Heart left ventricle (tissue), 16 donors: ENCODE measurements around the gene AMIGO2. TPM values are rescaled to one million over a fixed set of nuclear protein-coding genes. Genes with fewer than 3 reads are reported as not detected.

Experiments
- ATAC-seq, 4 donors: fragments of 200-7000 bp; cut with Tn5 transposase; one replicate each; pipeline ENCODE4 v1.9.1; 2020 to 2022; ENCODE audit warnings: moderate library complexity in 4 of 4, mild to moderate bottlenecking in 3 of 4, moderate number of reproducible peaks in 1 of 4
- DNase-seq, 5 donors: peaks; one replicate each; pipeline ENCODE4 v3.0.0-alpha.2; 2020
- H3K27ac ChIP-seq, 12 donors: fragments of 200-600 bp; sonication (generic) in 4 of 12; one replicate each; pipeline versions ENCODE4 v1.5.0 to v1.8.0; 2016 to 2022; ENCODE audit warnings: mild to moderate bottlenecking in 2 of 12
- H3K27me3 ChIP-seq, 9 donors: fragments of 200-600 bp; sonication (generic) in 2 of 9; one replicate each; pipeline versions ENCODE4 v1.5.1 to v1.8.0; 2016 to 2022; ENCODE audit warnings: mild to moderate bottlenecking in 3 of 9
- H3K36me3 ChIP-seq, 9 donors: fragments of 200-600 bp; sonication (generic) in 2 of 9; one replicate each; pipeline versions ENCODE4 v1.5.0 to v1.8.0; 2018 to 2022; ENCODE audit warnings: mild to moderate bottlenecking in 2 of 9
- H3K4me1 ChIP-seq, 12 donors: fragments of 200-600 bp; sonication (generic) in 4 of 12; one replicate each; pipeline versions ENCODE4 v1.5.0 to v1.8.0; 2016 to 2022; ENCODE audit warnings: mild to moderate bottlenecking in 3 of 12
- H3K4me3 ChIP-seq, 12 donors: fragments of 200-600 bp; sonication (generic) in 4 of 12; one replicate each; pipeline versions ENCODE4 v1.5.0 to v1.8.0; 2017 to 2022; ENCODE audit warnings: mild to moderate bottlenecking in 9 of 12, moderate library complexity in 4 of 12
- H3K9me3 ChIP-seq, 12 donors: fragments of 200-600 bp; sonication (generic) in 4 of 12; one replicate each; pipeline versions ENCODE4 v1.5.0 to v1.8.0; 2016 to 2022; ENCODE audit warnings: mild to moderate bottlenecking in 1 of 12
- CTCF ChIP-seq, 12 donors: fragments of 200-600 bp; sonication (generic) in 4 of 12; IDR thresholded peaks; one replicate each; pipeline versions ENCODE4 v1.5.0 to v1.8.0; 2018 to 2022; ENCODE audit warnings: antibody characterized with exemption in 12 of 12, mild to moderate bottlenecking in 5 of 12
- POLR2A ChIP-seq, 2 donors: fragments of 450-650 bp; IDR thresholded peaks; one replicate each; pipeline ENCODE4 v1.6.1; 2017; ENCODE audit warnings: antibody characterized with exemption in 2 of 2, mild to moderate bottlenecking in 2 of 2, moderate library complexity in 2 of 2
- WGBS, 4 donors: extraction: QIAGEN DNeasy Blood & Tissue Kit in 2 of 4; methylation state at CpG; one replicate each; pipeline versions ENCODE4 v1.1.5 to v1.1.7; 2013 to 2018; 5-methylcytosine and 5-hydroxymethylcytosine counted together
- intact Hi-C, 10 donors: fragments of 100-400 bp; cut with DNase I; formaldehyde crosslinking; loops; one replicate each; pipeline versions ENCODE4 v1.11.1 to v1.14.2; 2022
- polyA plus RNA-seq, 2 donors: library from polyadenylated mRNA; stranded (reverse); fragments of 200-250 nt; gene quantifications; one replicate each; pipeline ENCODE4 v1.2.3, GENCODE V29; 2013
- total RNA-seq, 9 donors: library from RNA; depleted of rRNA in 2 of 9; stranded (reverse); fragments of >200 nt in 2 of 9; fragmentation: NEBNext Ultra II Directional in 3 of 9; extraction: Animal tissue kit (Norgen Biotek cat#: 25700) in 3 of 9; gene quantifications; one replicate each; pipeline versions ENCODE4 v1.1.0 to v1.2.4, GENCODE V29; 2016 to 2023
- donor health status: ischemic (EF 13 %, LVEDD 7.1; RV severe dilation, severe dysfunction).
- donor health status: healthy with polysubstance abuse.
- donor health status: DM: no; HTN: yes; CAD: no.
- donor health status: DM: no; HTN: no; CAD: no.
- donor health status: ischemic (EF 25% LVEDD 6.9; RV normal size, moderate dysfunction).
- donor health status: ischemic (EF 25% LVEDD 5.7; RV mildly dilated, moderate dysfunction).
- donor health status: healthy.
- donor health status: DM: yes; HTN: yes; CAD: no.
- donor health status: ischemic (EF 35%, LVEDD 5.7; RV mildly dilated, moderate dysfunction).
- donor health status: nonischemic (EF 11% LVEDD 7.7; RV severe dilation, severe dysfunction).
- donor health status: DM: yes; HTN: yes; CAD: no.
- donor health status: PGD.
- donor health status: ischemic (EF 29% LVEDD 5.4; RV normal size, mild dysfunction).
- donor health status: nonischemic (EF 23%, LVEDD 6.1; RV moderate dilation, normal function).

AMIGO2 gene
- total and polyA plus RNA-seq, 11 donors: 0.77 to 3.0 (median 1.5) TPM

- intact Hi-C loops: loop anchor here in 5 of 10 donors (5.0 to 10.0 kb wide), 5 partner anchors 147 to 317 kb away; no protein-coding TSS in a partner anchor
- TF ChIP-seq POLR2A (IDR thresholded peaks at IDR 0.05): no peak
- TF ChIP-seq CTCF (IDR thresholded peaks at IDR 0.05): no peak
- Histone ChIP-seq H3K9me3 (no peaks in the 10 kb centered on the region), H3K4me3 (peak overlapping the region in 2 of 12 donors; percentile 74 to 84), H3K4me1 (peaks cover 0 to 40% (median 10%) of the 10 kb centered on the region in 12 donors), H3K36me3 (no peaks in the 10 kb centered on the region), H3K27ac (peak overlapping the region in 1 of 12 donors; percentile 95), H3K27me3 (peaks cover 0 to 31% (median 0%) of the 10 kb centered on the region in 9 donors)
- WGBS, 4 donors: 88 to 95% (median 91%) methylated on average over 17 of the region's 17 CpGs
- no peak for DNase-seq
- ATAC-seq: no peak
Observed at GRCh38 chr12:47077206-47078085, 2.3 kb downstream of the AMIGO2 start.

DNA sequence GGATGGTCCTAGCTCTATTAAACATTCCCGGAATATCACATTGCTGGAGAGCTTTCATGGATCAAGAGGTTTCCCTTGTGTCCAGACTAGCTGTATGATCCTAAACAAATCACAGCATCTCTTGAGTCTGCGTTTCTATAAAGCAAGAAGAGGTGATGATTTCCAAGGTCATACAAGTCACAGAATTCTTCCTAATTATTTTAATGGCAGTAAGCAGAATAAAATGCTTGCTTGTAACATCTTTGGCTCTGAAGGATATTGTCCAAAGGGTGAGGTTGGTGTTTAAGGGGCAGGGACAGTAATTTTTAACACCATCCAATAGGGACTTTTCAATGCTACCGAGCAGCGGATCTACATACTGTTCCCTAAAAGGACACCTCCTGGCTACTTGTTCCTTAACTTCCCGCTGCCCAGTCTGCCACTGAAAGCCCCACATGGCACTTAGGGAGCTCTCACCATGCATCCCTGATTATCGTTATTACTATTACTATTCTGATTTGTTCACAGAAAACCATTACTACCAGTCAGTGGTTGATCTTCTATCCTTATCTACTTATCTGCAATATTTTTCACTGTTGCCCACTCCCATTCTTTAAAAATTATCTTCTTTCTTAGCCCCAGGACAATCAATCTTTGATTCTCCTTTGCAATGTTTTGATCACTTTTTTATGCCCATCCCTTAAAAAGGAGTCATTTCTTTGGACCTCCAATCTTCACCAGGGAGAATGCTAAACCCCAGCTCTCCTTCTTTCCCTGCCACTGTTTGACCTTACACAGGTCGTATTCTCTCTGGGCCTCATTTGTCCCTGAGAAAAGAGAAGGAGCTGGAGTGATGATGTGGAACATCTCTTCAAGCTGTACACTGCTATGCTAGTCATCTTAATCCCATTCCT is 4.3 kb downstream of the AMIGO2 start:
- DNase-seq (no peak), ATAC-seq (no peak)
- no peak overlapping the region for H3K4me3 ChIP-seq
- intact Hi-C loops: loop anchor here in 5 of 10 donors (5.0 to 10.0 kb wide), 5 partner anchors 149 to 319 kb away; no protein-coding TSS in a partner anchor
- H3K27ac ChIP-seq: peak overlapping the region in 1 of 12 donors; percentile 95
- peaks cover 0 to 24% (median 5%) of the 10 kb centered on the region in 12 donors for H3K4me1 ChIP-seq
- TF ChIP-seq CTCF (IDR thresholded peaks at IDR 0.05): no peak
- TF ChIP-seq POLR2A (IDR thresholded peaks at IDR 0.05): no peak
- H3K27me3 ChIP-seq: peaks cover 0 to 31% (median 0%) of the 10 kb centered on the region in 9 donors
- 89 to 92% (median 91%) methylated on average over 7 of the region's 7 CpGs for WGBS, 4 donors
- H3K36me3 ChIP-seq: no peaks in the 10 kb centered on the region
- H3K9me3 ChIP-seq: no peaks in the 10 kb centered on the region

GRCh38 chr12:47074757-47075156 is 5.0 kb downstream of the AMIGO2 start:
- intact Hi-C loops: loop anchor here in 5 of 10 donors (5.0 to 10.0 kb wide), 5 partner anchors 150 to 320 kb away; no protein-coding TSS in a partner anchor

More at GRCh38 chr12:47074757-47075156, 5.0 kb downstream of the AMIGO2 start:
- ATAC-seq (no peak), DNase-seq (no peak)
- peak overlapping the region in 1 of 12 donors; percentile 95 for H3K27ac ChIP-seq
- no peaks in the 10 kb centered on the region for H3K9me3 ChIP-seq
- no peak overlapping the region for H3K4me3 ChIP-seq
- peaks cover 0 to 31% (median 0%) of the 10 kb centered on the region in 9 donors for H3K27me3 ChIP-seq
- H3K4me1 ChIP-seq: peaks cover 0 to 17% (median 5%) of the 10 kb centered on the region in 12 donors
- H3K36me3 ChIP-seq: no peaks in the 10 kb centered on the region
- TF ChIP-seq POLR2A (IDR thresholded peaks at IDR 0.05) (no peak), CTCF (IDR thresholded peaks at IDR 0.05) (no peak)
- 94 to 100% (median 95%) methylated on average over 2 of the region's 2 CpGs for WGBS, 4 donors
